GM12801 (cell line): ENCODE results near the gene DMD.

ENCODE experiments used
- CTCF ChIP-seq: IDR thresholded peaks from one replicate; pipeline ENCODE4 v1.5.1; 2011; ENCODE audit warnings: control low read depth; ENCODE audit not compliant: insufficient read length; ENCODE audit errors: extremely low read depth

The DMD gene

GRCh38 chrX:31988975-31989374 lies 1222.4 kb downstream of the DMD start:
- no peak for TF ChIP-seq CTCF

- TF ChIP-seq CTCF, result no peak
Measured at GRCh38 chrX:31981546-31982062, 1229.7 kb downstream of the DMD start.

GRCh38 chrX:31969714-31970113 lies 1241.6 kb downstream of the DMD start:
- TF ChIP-seq CTCF, result no peak

GRCh38 chrX:31962256-31962655 lies 1249.1 kb downstream of the DMD start:
- TF ChIP-seq CTCF, result no peak

- TF ChIP-seq CTCF, result no peak
Measured at GRCh38 chrX:31934842-31935370, 1276.4 kb downstream of the DMD start.

GRCh38 chrX:31934015-31934414 lies 1277.3 kb downstream of the DMD start:
- TF ChIP-seq CTCF, result no peak

GRCh38 chrX:31932769-31933168 lies 1278.6 kb downstream of the DMD start:
- TF ChIP-seq CTCF, result no peak
